ENCODE measurements around the gene SCYL3.

DNA sequence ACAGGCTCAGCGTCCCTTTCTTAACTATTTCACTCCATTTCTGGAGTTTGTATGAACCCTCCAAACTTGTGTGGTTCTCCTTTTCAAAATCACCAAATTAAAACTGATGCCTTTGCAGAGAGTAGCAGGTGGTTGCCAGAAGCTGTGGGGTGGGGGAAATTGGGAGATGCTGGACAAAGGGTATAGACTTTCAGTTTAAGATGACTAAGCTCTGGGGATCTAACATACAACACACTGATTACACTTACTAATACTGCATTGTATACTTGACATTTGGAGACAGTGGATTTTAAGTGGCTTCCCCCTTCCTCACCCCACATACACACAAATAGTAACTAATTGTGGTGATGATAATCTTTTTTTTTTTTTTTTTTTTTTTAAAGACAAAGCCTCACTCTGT is 11.1 kb upstream of the SCYL3 start:
- TF ChIP-seq ATF7 (IDR thresholded peaks at IDR 0.05), result no peak
- no peak for TF ChIP-seq ATF7 (CRISPR knock-in tag; IDR thresholded peaks at IDR 0.05)
- TF ChIP-seq YY1 (IDR thresholded peaks at IDR 0.05; ENCODE audit: insufficient read depth, insufficient replicate concordance, low read depth, low read length), result no peak
- TF ChIP-seq, protein P1, sequence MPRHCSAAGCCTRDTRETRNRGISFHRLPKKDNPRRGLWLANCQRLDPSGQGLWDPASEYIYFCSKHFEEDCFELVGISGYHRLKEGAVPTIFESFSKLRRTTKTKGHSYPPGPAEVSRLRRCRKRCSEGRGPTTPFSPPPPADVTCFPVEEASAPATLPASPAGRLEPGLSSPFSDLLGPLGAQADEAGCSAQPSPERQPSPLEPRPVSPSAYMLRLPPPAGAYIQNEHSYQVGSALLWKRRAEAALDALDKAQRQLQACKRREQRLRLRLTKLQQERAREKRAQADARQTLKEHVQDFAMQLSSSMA (CRISPR knock-in tag; IDR thresholded peaks at IDR 0.05), result no peak
- TF ChIP-seq ZBTB21 (CRISPR knock-in tag; IDR thresholded peaks at IDR 0.05), result no peak
- TF ChIP-seq ZFP41 (CRISPR knock-in tag; IDR thresholded peaks at IDR 0.05; ENCODE audit: borderline replicate concordance), result no peak

All from HepG2 (cell line).